Measurements from ENCODE around the gene PROC.

DNA sequence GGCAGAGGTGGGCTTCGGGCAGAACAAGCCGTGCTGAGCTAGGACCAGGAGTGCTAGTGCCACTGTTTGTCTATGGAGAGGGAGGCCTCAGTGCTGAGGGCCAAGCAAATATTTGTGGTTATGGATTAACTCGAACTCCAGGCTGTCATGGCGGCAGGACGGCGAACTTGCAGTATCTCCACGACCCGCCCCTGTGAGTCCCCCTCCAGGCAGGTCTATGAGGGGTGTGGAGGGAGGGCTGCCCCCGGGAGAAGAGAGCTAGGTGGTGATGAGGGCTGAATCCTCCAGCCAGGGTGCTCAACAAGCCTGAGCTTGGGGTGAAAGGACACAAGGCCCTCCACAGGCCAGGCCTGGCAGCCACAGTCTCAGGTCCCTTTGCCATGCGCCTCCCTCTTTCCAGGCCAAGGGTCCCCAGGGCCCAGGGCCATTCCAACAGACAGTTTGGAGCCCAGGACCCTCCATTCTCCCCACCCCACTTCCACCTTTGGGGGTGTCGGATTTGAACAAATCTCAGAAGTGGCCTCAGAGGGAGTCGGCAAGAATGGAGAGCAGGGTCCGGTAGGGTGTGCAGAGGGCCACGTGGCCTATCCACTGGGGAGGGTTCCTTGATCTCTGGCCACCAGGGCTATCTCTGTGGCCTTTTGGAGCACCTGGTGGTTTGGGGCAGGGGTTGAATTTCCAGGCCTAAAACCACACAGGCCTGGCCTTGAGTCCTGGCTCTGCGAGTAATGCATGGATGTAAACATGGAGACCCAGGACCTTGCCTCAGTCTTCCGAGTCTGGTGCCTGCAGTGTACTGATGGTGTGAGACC is at the start of gene PROC:
- TF ChIP-seq POLR2AphosphoS5 (IDR thresholded peaks at IDR 0.05; ENCODE audit: low read depth, low read length), result no peak
- TF ChIP-seq POLR2A (IDR thresholded peaks at IDR 0.05; ENCODE audit: low read depth, low read length), result no peak
- TF ChIP-seq TAF1 (IDR thresholded peaks at IDR 0.05; ENCODE audit: low read depth, low read length), result no peak
- no peak for TF ChIP-seq POU2F2 (IDR thresholded peaks at IDR 0.05; ENCODE audit: low read depth, low read length)
- TF ChIP-seq PAX5 (IDR thresholded peaks at IDR 0.05; ENCODE audit: insufficient read depth, low read length, severe bottlenecking), result no peak
- no peak for TF ChIP-seq SPI1 (IDR thresholded peaks at IDR 0.05; ENCODE audit: low read depth, low read length)
